ENCODE data around the gene TERB1. TPM values are rescaled to one million over a fixed set of nuclear protein-coding genes. Genes with fewer than 3 reads are reported as not detected.
"Not testable (repeated sequence)": the region's sequence is repeated elsewhere in the genome, so short reads cannot be mapped to it uniquely, and the experiment has no call there.

TERB1 gene
- total and polyA plus RNA-seq, 4 donors, result 0.10 to 0.35 TPM; not detected in 2

DNA sequence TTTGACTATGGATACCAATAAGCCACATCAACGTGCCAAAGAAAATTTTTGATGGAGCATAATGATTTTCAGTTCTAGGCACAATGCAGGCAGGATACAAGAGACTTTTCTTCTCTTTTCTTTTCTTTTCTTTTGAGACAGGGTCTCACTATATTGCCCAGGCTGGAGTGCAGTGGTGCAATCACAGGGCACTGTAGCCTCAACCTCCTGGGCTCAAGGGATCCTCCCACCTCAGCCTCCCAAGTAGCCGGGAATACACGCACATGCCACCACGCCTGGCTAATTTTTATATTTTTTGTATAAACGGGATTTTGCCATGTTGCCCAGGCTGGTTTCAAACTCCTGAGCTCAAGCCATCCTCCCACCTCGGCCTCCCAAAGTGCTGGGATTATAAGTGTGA is 7.4 kb downstream of the TERB1 start:
- not testable (repeated sequence) for H3K4me1 ChIP-seq (ENCODE audit: control insufficient read depth, insufficient read depth, low read length); H3K4me3 ChIP-seq (ENCODE audit: low read depth, low read length); H3K27ac ChIP-seq (ENCODE audit: low read depth, low read length); H3K9me3 ChIP-seq (ENCODE audit: control insufficient read depth, insufficient read depth, low read length); H3K36me3 ChIP-seq (ENCODE audit: control insufficient read depth, insufficient read depth, low read length); DNase-seq (ENCODE audit: low read depth in 4 of 6, low spot score in 6 of 6); H3K27me3 ChIP-seq (ENCODE audit: control insufficient read depth, insufficient read depth, low read length)
- 93% methylated on average over 5 of the region's 6 CpGs for WGBS (ENCODE audit: insufficient coverage)

GRCh38 chr16:66790130-66790733 is 11.2 kb downstream of the TERB1 start:
- DNase-seq (ENCODE audit: low read depth in 4 of 6, low spot score in 6 of 6), result no peak
- Histone ChIP-seq H3K4me1 (ENCODE audit: control insufficient read depth, insufficient read depth, low read length) (no peaks in the 10 kb centered on the region), H3K27me3 (ENCODE audit: control insufficient read depth, insufficient read depth, low read length) (no peaks in the 10 kb centered on the region), H3K36me3 (ENCODE audit: control insufficient read depth, insufficient read depth, low read length) (no peaks in the 10 kb centered on the region), H3K9me3 (ENCODE audit: control insufficient read depth, insufficient read depth, low read length) (no peaks in the 10 kb centered on the region), H3K27ac (ENCODE audit: low read depth, low read length) (no peak overlapping the region), H3K4me3 (ENCODE audit: low read depth, low read length) (no peak overlapping the region)
- WGBS (ENCODE audit: insufficient coverage), result 94% methylated on average over 2 of the region's 3 CpGs

- Histone ChIP-seq H3K4me1 (ENCODE audit: control insufficient read depth, insufficient read depth, low read length) (no peaks in the 10 kb centered on the region), H3K27ac (ENCODE audit: low read depth, low read length) (no peak overlapping the region), H3K9me3 (ENCODE audit: control insufficient read depth, insufficient read depth, low read length) (no peaks in the 10 kb centered on the region), H3K27me3 (ENCODE audit: control insufficient read depth, insufficient read depth, low read length) (no peaks in the 10 kb centered on the region), H3K36me3 (ENCODE audit: control insufficient read depth, insufficient read depth, low read length) (no peaks in the 10 kb centered on the region), H3K4me3 (ENCODE audit: low read depth, low read length) (no peak overlapping the region)
- 100% methylated on average over 1 of the region's 2 CpGs for WGBS (ENCODE audit: insufficient coverage)
- no peak for DNase-seq (ENCODE audit: low read depth in 4 of 6, low spot score in 6 of 6)
These were observed 14.0 kb downstream of the TERB1 start for GRCh38 chr16:66787427-66787826.

- DNase-seq (ENCODE audit: low read depth in 4 of 6, low spot score in 6 of 6), result no peak
- WGBS (ENCODE audit: insufficient coverage), result 90% methylated on average over 2 of the region's 3 CpGs
- H3K36me3 ChIP-seq (ENCODE audit: control insufficient read depth, insufficient read depth, low read length), result no peaks in the 10 kb centered on the region
These were observed 14.8 kb downstream of the TERB1 start for GRCh38 chr16:66786551-66786950.

GRCh38 chr16:66776457-66776856 is 24.9 kb downstream of the TERB1 start:
- H3K4me1 ChIP-seq (ENCODE audit: control insufficient read depth, insufficient read depth, low read length), result no peaks in the 10 kb centered on the region
- H3K36me3 ChIP-seq (ENCODE audit: control insufficient read depth, insufficient read depth, low read length), result no peaks in the 10 kb centered on the region
- DNase-seq (ENCODE audit: low read depth in 4 of 6, low spot score in 6 of 6), result no peak
- H3K9me3 ChIP-seq (ENCODE audit: control insufficient read depth, insufficient read depth, low read length), result no peaks in the 10 kb centered on the region
- H3K27ac ChIP-seq (ENCODE audit: low read depth, low read length), result no peak overlapping the region
- H3K4me3 ChIP-seq (ENCODE audit: low read depth, low read length), result no peak overlapping the region
- no peaks in the 10 kb centered on the region for H3K27me3 ChIP-seq (ENCODE audit: control insufficient read depth, insufficient read depth, low read length)

More at GRCh38 chr16:66786551-66786950, 14.8 kb downstream of the TERB1 start:
- Histone ChIP-seq H3K27ac (ENCODE audit: low read depth, low read length) (no peak overlapping the region), H3K4me1 (ENCODE audit: control insufficient read depth, insufficient read depth, low read length) (no peaks in the 10 kb centered on the region), H3K27me3 (ENCODE audit: control insufficient read depth, insufficient read depth, low read length) (no peaks in the 10 kb centered on the region), H3K9me3 (ENCODE audit: control insufficient read depth, insufficient read depth, low read length) (no peaks in the 10 kb centered on the region), H3K4me3 (ENCODE audit: low read depth, low read length) (no peak overlapping the region)

- H3K36me3 ChIP-seq (ENCODE audit: control insufficient read depth, insufficient read depth, low read length), result no peaks in the 10 kb centered on the region
- DNase-seq (ENCODE audit: low read depth in 4 of 6, low spot score in 6 of 6), result no peak
- no peaks in the 10 kb centered on the region for H3K4me1 ChIP-seq (ENCODE audit: control insufficient read depth, insufficient read depth, low read length)
- no peak overlapping the region for H3K4me3 ChIP-seq (ENCODE audit: low read depth, low read length)
- no CpG with 5 or more reads among the region's 2 CpGs for WGBS (ENCODE audit: insufficient coverage)
- no peaks in the 10 kb centered on the region for H3K27me3 ChIP-seq (ENCODE audit: control insufficient read depth, insufficient read depth, low read length)
- no peak overlapping the region for H3K27ac ChIP-seq (ENCODE audit: low read depth, low read length)
- H3K9me3 ChIP-seq (ENCODE audit: control insufficient read depth, insufficient read depth, low read length), result no peaks in the 10 kb centered on the region
These were observed 26.4 kb downstream of the TERB1 start for GRCh38 chr16:66774981-66775380.

DNA sequence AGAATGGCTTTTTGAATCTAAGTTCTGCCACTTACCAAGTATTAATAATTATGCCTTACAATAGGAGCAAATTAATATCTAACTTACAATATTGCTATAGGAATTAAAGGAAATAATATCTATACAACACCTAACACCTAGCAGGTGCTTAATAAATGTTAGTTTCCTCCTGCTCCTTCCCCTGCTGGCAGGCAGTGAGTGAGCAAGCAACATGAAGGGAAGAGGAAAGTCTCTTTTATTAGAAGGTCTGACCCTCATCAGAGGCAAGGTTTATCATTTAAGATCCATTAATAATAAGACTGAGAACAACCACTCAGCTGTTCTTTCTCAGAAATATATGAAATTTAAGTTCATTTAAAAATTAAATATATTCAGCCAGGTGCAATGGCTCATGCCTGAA is 43.3 kb downstream of the TERB1 start:
- Histone ChIP-seq H3K27ac (ENCODE audit: low read depth, low read length) (no peak overlapping the region), H3K4me3 (ENCODE audit: low read depth, low read length) (no peak overlapping the region), H3K27me3 (ENCODE audit: control insufficient read depth, insufficient read depth, low read length) (no peaks in the 10 kb centered on the region), H3K36me3 (ENCODE audit: control insufficient read depth, insufficient read depth, low read length) (no peaks in the 10 kb centered on the region), H3K4me1 (ENCODE audit: control insufficient read depth, insufficient read depth, low read length) (no peaks in the 10 kb centered on the region), H3K9me3 (ENCODE audit: control insufficient read depth, insufficient read depth, low read length) (no peaks in the 10 kb centered on the region)
- no peak for DNase-seq (ENCODE audit: low read depth in 4 of 6, low spot score in 6 of 6)

GRCh38 chr16:66754819-66755218 is 46.6 kb downstream of the TERB1 start:
- no CpG with 5 or more reads among the region's 3 CpGs for WGBS (ENCODE audit: insufficient coverage)
- H3K27me3 ChIP-seq (ENCODE audit: control insufficient read depth, insufficient read depth, low read length), result no peaks in the 10 kb centered on the region

DNA sequence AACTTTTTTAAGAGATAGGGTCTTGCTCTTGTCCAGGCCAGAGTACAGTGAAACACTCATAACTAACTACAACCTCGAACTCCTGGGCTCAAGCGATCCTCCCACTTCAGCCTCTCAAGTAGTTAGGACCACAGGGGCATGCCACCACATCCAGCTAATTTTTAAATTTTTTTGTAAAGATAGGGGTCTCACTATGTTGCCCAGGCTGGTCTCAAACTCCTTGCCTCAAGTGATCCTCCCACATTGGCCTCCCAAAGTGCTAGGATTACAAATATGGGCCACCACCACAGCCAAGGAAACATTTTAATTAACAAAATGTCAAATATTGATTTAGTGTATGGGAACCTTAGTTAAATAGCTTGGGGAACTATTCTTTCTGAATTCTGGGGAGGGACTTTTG is 47.2 kb downstream of the TERB1 start:
- Histone ChIP-seq H3K4me3 (ENCODE audit: low read depth, low read length) (no peak overlapping the region), H3K9me3 (ENCODE audit: control insufficient read depth, insufficient read depth, low read length) (no peaks in the 10 kb centered on the region), H3K27me3 (ENCODE audit: control insufficient read depth, insufficient read depth, low read length) (no peaks in the 10 kb centered on the region), H3K27ac (ENCODE audit: low read depth, low read length) (no peak overlapping the region), H3K4me1 (ENCODE audit: control insufficient read depth, insufficient read depth, low read length) (peaks cover 14% of the 10 kb centered on the region), H3K36me3 (ENCODE audit: control insufficient read depth, insufficient read depth, low read length) (peaks cover 3% of the 10 kb centered on the region)
- WGBS (ENCODE audit: insufficient coverage), result no CpG with 5 or more reads among the region's 2 CpGs
- DNase-seq (ENCODE audit: low read depth in 4 of 6, low spot score in 6 of 6), result no peak

More at GRCh38 chr16:66754819-66755218, 46.6 kb downstream of the TERB1 start:
- no peak overlapping the region for H3K27ac ChIP-seq (ENCODE audit: low read depth, low read length)
- no peak for DNase-seq (ENCODE audit: low read depth in 4 of 6, low spot score in 6 of 6)
- H3K9me3 ChIP-seq (ENCODE audit: control insufficient read depth, insufficient read depth, low read length), result no peaks in the 10 kb centered on the region
- peaks cover 14% of the 10 kb centered on the region for H3K4me1 ChIP-seq (ENCODE audit: control insufficient read depth, insufficient read depth, low read length)
- no peak overlapping the region for H3K4me3 ChIP-seq (ENCODE audit: low read depth, low read length)
- peaks cover 3% of the 10 kb centered on the region for H3K36me3 ChIP-seq (ENCODE audit: control insufficient read depth, insufficient read depth, low read length)

GRCh38 chr16:66752958-66753357 is 48.4 kb downstream of the TERB1 start:
- Histone ChIP-seq H3K27me3 (ENCODE audit: control insufficient read depth, insufficient read depth, low read length) (no peaks in the 10 kb centered on the region), H3K4me1 (ENCODE audit: control insufficient read depth, insufficient read depth, low read length) (peaks cover 14% of the 10 kb centered on the region), H3K36me3 (ENCODE audit: control insufficient read depth, insufficient read depth, low read length) (peaks cover 12% of the 10 kb centered on the region), H3K9me3 (ENCODE audit: control insufficient read depth, insufficient read depth, low read length) (no peaks in the 10 kb centered on the region), H3K4me3 (ENCODE audit: low read depth, low read length) (no peak overlapping the region), H3K27ac (ENCODE audit: low read depth, low read length) (no peak overlapping the region)
- no peak for DNase-seq (ENCODE audit: low read depth in 4 of 6, low spot score in 6 of 6)
- 97% methylated on average over 2 of the region's 2 CpGs for WGBS (ENCODE audit: insufficient coverage)
